GM19099 (cell line): ENCODE results near the gene SDK1.

Experiments
- POLR2A ChIP-seq: IDR thresholded peaks from 3 replicates; pipeline ENCODE4 v1.6.1; 2011; ENCODE audit warnings: low read depth; ENCODE audit not compliant: insufficient read length; ENCODE audit errors: extremely low read depth

The SDK1 gene

GRCh38 chr7:3995187-3995586, 694.1 kb downstream of the SDK1 start:
- TF ChIP-seq POLR2A = no peak

GRCh38 chr7:3998060-3998459, 697.0 kb downstream of the SDK1 start:
- TF ChIP-seq POLR2A = no peak

- TF ChIP-seq POLR2A = no peak
Observed at GRCh38 chr7:4000139-4000538, 699.1 kb downstream of the SDK1 start.

GRCh38 chr7:4000934-4001333, 699.9 kb downstream of the SDK1 start:
- no peak for TF ChIP-seq POLR2A

GRCh38 chr7:4001742-4002141, 700.7 kb downstream of the SDK1 start:
- no peak for TF ChIP-seq POLR2A

GRCh38 chr7:4003503-4003902, 702.5 kb downstream of the SDK1 start:
- no peak for TF ChIP-seq POLR2A

- TF ChIP-seq POLR2A = no peak
Observed at GRCh38 chr7:4006687-4007086, 705.6 kb downstream of the SDK1 start.

- TF ChIP-seq POLR2A = no peak
Observed at GRCh38 chr7:4009211-4010060, 708.4 kb downstream of the SDK1 start.

- no peak for TF ChIP-seq POLR2A
Observed at GRCh38 chr7:4010061-4010605, 709.1 kb downstream of the SDK1 start.

GRCh38 chr7:4010923-4011656, 710.0 kb downstream of the SDK1 start:
- no peak for TF ChIP-seq POLR2A

- TF ChIP-seq POLR2A = no peak
Observed at GRCh38 chr7:4013793-4014192, 712.7 kb downstream of the SDK1 start.

- TF ChIP-seq POLR2A = no peak
Observed at GRCh38 chr7:4014346-4015050, 713.4 kb downstream of the SDK1 start.

GRCh38 chr7:4015371-4015770, 714.3 kb downstream of the SDK1 start:
- no peak for TF ChIP-seq POLR2A

GRCh38 chr7:4015996-4016395, 714.9 kb downstream of the SDK1 start:
- TF ChIP-seq POLR2A = no peak

GRCh38 chr7:4017081-4017480, 716.0 kb downstream of the SDK1 start:
- no peak for TF ChIP-seq POLR2A
